Stimulated activated CD8-positive, alpha-beta memory T cell treated with anti-CD3 and anti-CD28 coated beads, Interleukin-15, amount 100 ng/mL, for 48 hours (primary cell): ENCODE results near the gene OIP5.

Experiments used
- DNase-seq, 2 donors: peaks; one replicate each; pipeline ENCODE4 v3.0.0-alpha.2; 2020; ENCODE audit warnings: low read depth in 2 of 2

OIP5 gene

DNA sequence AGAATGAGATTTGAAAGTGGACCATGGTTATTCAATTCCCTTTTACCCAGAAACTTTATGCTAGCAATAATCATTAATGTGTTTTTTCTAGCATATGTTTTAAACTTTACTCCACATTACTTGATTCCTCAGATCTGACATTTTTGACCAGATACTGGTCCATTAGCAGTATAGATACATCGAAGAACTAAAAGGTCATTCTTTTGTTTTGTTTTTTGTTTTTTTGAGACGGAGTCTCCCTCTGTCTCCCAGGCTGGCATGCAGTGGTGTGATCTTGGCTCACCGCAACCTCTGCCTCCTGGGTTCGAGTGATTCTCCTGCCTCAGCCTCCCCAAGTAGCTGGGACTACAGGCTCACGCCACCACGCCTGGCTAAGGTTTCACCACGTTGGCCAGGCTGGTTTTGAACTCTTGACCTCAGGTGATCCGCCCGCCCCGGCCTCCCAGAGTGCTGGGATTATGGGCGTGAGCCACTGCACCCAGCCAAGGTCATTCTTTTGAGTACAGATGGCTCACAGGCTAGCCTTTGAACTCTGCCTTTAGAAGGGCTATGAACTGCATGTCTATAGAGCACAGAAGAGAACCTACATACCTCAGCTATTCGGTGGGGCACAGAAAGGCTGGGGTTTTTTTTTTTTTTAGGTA, 72.7 kb downstream of the OIP5 start:
- DNase-seq = no peak
